GM23338 (cell line): ENCODE results near the gene RYR1. TPM values are rescaled to one million over a fixed set of nuclear protein-coding genes. Genes with fewer than 3 reads are reported as not detected.

Experiments used
- ATAC-seq: fragments of 200-7000 bp; cut with Tn5 transposase; 3 replicates; pipeline ENCODE4 v1.9.1; 2020
- DNase-seq: peaks from one replicate; pipeline ENCODE4 v3.0.0-alpha.2; 2015; ENCODE audit warnings: low spot score
- H2AFZ ChIP-seq: fragments of 200-600 bp; sonication (generic); 2 replicates; pipeline ENCODE4 v1.8.0; 2016; ENCODE audit warnings: antibody characterized with exemption, mild to moderate bottlenecking, moderate library complexity
- H3F3A ChIP-seq: fragments of 200-600 bp; sonication (generic); replicated peaks from 2 replicates; pipeline ENCODE4 v1.8.0; 2017; ENCODE audit warnings: antibody characterized with exemption, mixed run types, low read depth
- H3K27ac ChIP-seq: fragments of 200-600 bp; sonication (generic); 2 replicates; pipeline ENCODE4 v1.6.1; 2016; ENCODE audit warnings: low read depth
- H3K27me3 ChIP-seq: fragments of 200-600 bp; sonication (generic); 2 replicates; pipeline ENCODE4 v1.8.0; 2016; ENCODE audit warnings: mild to moderate bottlenecking, mixed run types, moderate library complexity; ENCODE audit not compliant: insufficient read depth
- H3K36me3 ChIP-seq: fragments of 200-600 bp; sonication (generic); 2 replicates; pipeline ENCODE4 v1.8.0; 2016; ENCODE audit warnings: mild to moderate bottlenecking; ENCODE audit not compliant: insufficient read depth
- H3K4me1 ChIP-seq: fragments of 200-600 bp; sonication (generic); 2 replicates; pipeline ENCODE4 v1.8.0; 2016; ENCODE audit warnings: mild to moderate bottlenecking, moderate library complexity; ENCODE audit not compliant: insufficient read depth
- H3K4me2 ChIP-seq: fragments of 200-600 bp; sonication (generic); 2 replicates; pipeline ENCODE4 v1.7.1; 2017; ENCODE audit warnings: mixed run types
- H3K4me3 ChIP-seq: fragments of 200-600 bp; sonication (generic); 2 replicates; pipeline ENCODE4 v1.6.1; 2016; ENCODE audit warnings: mixed run types
- H3K79me2 ChIP-seq: fragments of 200-600 bp; sonication (generic); replicated peaks from 2 replicates; pipeline ENCODE4 v1.8.0; 2017; ENCODE audit warnings: mild to moderate bottlenecking; ENCODE audit not compliant: insufficient read depth
- H3K9me2 ChIP-seq: fragments of 200-600 bp; sonication (generic); 2 replicates; pipeline ENCODE4 v1.8.0; 2017; ENCODE audit not compliant: insufficient read depth
- H4K20me1 ChIP-seq: fragments of 200-600 bp; sonication (generic); replicated peaks from 2 replicates; pipeline ENCODE4 v1.8.0; 2017; ENCODE audit warnings: mild to moderate bottlenecking; ENCODE audit not compliant: insufficient read depth
- H3K27ac Mint-ChIP-seq: 2 replicates; pipeline ENCODE4 v1.8.0; 2020; ENCODE audit warnings: inconsistent platforms, mild to moderate bottlenecking, moderate library complexity, mixed read lengths
- H3K27me3 Mint-ChIP-seq: 3 replicates; pipeline ENCODE4 v1.8.0; 2022; ENCODE audit warnings: low read depth, mild to moderate bottlenecking, moderate library complexity, mixed read lengths, inconsistent platforms; ENCODE audit not compliant: insufficient read depth, poor library complexity
- H3K36me3 Mint-ChIP-seq: 3 replicates; pipeline ENCODE4 v1.8.0; 2021; ENCODE audit warnings: low read depth, mild to moderate bottlenecking, inconsistent platforms, moderate library complexity, mixed read lengths
- H3K4me1 Mint-ChIP-seq: 3 replicates; pipeline ENCODE4 v1.8.0; 2020; ENCODE audit warnings: mild to moderate bottlenecking, inconsistent platforms, mixed read lengths
- H3K4me3 Mint-ChIP-seq: 3 replicates; pipeline ENCODE4 v1.8.0; 2021; ENCODE audit warnings: moderate library complexity, mild to moderate bottlenecking, inconsistent platforms, mixed read lengths
- H3K9me3 Mint-ChIP-seq: 3 replicates; pipeline ENCODE4 v1.8.0; 2020; ENCODE audit warnings: moderate library complexity, mild to moderate bottlenecking, inconsistent platforms, mixed read lengths
- CREB1 ChIP-seq: fragments of 250-450 bp; sonication (Bioruptor Pico); IDR thresholded peaks from 2 replicates; pipeline ENCODE4 v1.5.0; 2020; ENCODE audit warnings: low read depth, mild to moderate bottlenecking, moderate library complexity
- NANOG ChIP-seq: IDR thresholded peaks from 2 replicates; pipeline ENCODE4 v1.6.1; 2016; ENCODE audit warnings: antibody characterized with exemption, borderline replicate concordance
- polyA plus RNA-seq: library from polyadenylated mRNA; unstranded; fragments of >200 nt; fragmentation: Nextera tagmentation; extraction: Ambion mirVana; gene quantifications from 2 replicates; pipeline ENCODE4 v1.2.1, GENCODE V29; 2016
- total RNA-seq: library from RNA; depleted of rRNA; stranded (reverse); fragments of >200 nt; shearing (Covaris generic); gene quantifications from 2 replicates; pipeline ENCODE4 v1.2.3, GENCODE V29; 2014
- TF ChIP-seq, protein P1 (sequence below): fragments of 250-450 bp; sonication (Bioruptor Pico); IDR thresholded peaks from 2 replicates; pipeline ENCODE4 v1.5.0; 2020; ENCODE audit warnings: mild to moderate bottlenecking, moderate library complexity
- TF ChIP-seq, protein P2 (sequence below): IDR thresholded peaks from 2 replicates; pipeline ENCODE4 v1.6.1; 2016; ENCODE audit warnings: antibody characterized with exemption

Gene RYR1
- total and polyA plus RNA-seq, 2 experiments from 2014 or later: 4.0 to 26.7 TPM

DNA sequence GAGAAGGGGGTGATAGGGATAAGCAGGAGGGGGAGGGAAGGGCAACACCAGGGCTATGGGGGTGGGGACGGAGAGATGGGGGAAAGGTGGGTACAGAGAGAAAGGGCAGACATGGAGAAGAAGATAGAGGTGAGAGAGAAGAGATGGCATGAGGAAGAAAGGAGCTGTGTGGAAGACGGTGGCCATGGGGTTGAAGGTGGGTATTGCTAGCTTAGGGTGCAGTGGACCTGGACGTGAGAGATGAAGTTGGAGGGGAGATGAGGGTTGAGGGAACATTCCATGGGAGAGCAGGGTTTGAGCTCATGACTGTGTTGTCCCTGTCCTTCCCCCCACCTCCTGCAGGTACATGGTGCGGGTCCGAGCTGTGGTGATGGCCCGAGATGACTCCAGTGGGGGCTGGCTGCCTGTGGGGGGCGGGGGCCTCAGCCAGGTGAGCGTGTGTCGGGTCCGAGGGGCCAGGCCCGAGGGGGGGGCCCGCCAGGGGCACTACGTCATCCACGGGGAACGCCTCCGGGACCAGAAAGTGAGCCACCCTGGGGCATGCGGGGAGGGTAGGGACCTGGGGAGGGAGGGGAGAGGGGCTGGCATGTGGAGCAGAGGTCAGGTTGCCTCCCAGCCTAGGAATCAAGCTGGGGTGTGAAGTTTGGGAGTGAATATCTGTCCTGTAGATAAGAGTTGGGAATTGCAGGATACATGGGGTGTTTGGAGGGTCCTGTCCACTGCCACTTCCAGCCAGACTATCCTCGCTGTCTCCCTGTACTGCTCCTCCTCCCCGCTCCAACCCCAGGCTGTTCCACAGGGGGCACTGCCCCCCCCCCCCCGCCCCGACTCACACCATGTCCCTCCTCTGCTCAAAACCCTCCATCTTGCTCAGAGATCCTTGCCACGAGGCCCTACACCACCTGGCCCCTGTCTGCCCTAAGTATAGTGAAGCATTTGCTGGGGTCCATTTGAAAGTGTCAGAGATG lies 43.2 kb upstream of the RYR1 start (continued):
- TF ChIP-seq, protein P1, sequence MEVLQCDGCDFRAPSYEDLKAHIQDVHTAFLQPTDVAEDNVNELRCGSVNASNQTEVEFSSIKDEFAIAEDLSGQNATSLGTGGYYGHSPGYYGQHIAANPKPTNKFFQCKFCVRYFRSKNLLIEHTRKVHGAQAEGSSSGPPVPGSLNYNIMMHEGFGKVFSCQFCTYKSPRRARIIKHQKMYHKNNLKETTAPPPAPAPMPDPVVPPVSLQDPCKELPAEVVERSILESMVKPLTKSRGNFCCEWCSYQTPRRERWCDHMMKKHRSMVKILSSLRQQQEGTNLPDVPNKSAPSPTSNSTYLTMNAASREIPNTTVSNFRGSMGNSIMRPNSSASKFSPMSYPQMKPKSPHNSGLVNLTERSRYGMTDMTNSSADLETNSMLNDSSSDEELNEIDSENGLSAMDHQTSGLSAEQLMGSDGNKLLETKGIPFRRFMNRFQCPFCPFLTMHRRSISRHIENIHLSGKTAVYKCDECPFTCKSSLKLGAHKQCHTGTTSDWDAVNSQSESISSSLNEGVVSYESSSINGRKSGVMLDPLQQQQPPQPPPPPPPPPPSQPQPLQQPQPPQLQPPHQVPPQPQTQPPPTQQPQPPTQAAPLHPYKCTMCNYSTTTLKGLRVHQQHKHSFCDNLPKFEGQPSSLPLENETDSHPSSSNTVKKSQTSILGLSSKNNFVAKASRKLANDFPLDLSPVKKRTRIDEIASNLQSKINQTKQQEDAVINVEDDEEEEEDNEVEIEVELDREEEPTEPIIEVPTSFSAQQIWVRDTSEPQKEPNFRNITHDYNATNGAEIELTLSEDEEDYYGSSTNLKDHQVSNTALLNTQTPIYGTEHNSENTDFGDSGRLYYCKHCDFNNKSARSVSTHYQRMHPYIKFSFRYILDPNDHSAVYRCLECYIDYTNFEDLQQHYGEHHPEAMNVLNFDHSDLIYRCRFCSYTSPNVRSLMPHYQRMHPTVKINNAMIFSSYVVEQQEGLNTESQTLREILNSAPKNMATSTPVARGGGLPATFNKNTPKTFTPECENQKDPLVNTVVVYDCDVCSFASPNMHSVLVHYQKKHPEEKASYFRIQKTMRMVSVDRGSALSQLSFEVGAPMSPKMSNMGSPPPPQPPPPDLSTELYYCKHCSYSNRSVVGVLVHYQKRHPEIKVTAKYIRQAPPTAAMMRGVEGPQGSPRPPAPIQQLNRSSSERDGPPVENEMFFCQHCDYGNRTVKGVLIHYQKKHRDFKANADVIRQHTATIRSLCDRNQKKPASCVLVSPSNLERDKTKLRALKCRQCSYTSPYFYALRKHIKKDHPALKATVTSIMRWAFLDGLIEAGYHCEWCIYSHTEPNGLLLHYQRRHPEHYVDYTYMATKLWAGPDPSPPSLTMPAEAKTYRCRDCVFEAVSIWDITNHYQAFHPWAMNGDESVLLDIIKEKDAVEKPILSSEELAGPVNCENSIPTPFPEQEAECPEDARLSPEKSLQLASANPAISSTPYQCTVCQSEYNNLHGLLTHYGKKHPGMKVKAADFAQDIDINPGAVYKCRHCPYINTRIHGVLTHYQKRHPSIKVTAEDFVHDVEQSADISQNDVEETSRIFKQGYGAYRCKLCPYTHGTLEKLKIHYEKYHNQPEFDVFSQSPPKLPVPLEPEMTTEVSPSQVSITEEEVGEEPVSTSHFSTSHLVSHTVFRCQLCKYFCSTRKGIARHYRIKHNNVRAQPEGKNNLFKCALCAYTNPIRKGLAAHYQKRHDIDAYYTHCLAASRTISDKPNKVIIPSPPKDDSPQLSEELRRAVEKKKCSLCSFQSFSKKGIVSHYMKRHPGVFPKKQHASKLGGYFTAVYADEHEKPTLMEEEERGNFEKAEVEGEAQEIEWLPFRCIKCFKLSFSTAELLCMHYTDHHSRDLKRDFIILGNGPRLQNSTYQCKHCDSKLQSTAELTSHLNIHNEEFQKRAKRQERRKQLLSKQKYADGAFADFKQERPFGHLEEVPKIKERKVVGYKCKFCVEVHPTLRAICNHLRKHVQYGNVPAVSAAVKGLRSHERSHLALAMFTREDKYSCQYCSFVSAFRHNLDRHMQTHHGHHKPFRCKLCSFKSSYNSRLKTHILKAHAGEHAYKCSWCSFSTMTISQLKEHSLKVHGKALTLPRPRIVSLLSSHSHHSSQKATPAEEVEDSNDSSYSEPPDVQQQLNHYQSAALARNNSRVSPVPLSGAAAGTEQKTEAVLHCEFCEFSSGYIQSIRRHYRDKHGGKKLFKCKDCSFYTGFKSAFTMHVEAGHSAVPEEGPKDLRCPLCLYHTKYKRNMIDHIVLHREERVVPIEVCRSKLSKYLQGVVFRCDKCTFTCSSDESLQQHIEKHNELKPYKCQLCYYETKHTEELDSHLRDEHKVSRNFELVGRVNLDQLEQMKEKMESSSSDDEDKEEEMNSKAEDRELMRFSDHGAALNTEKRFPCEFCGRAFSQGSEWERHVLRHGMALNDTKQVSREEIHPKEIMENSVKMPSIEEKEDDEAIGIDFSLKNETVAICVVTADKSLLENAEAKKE (CRISPR knock-in tag): no peak

DNA sequence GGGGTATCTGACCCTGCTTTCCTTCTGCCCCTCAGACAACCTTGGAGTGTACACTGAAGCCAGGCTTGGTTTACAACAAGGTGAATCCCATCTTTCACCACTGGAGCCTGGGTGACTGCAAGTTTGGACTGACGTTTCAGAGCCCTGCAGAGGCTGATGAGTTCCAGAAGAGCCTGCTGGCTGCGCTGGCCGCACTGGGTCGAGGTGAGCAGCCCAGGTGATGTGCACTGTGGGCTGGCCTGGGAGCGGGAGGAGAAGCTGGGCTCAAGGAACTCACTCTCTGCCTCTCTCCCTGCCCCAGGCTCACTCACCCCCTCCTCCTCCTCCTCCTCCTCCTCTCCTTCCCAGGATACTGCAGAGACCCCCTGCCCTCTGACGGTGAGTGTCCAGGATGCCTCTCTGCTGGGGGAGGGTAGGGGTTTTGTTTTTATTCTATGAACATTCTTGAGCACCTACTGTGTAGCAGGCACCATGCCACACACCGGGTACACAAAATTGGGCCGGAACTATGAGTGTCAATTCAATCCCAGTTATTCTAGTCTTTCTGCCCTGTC lies 41.5 kb upstream of the RYR1 start:
- Mint-ChIP-seq H3K4me3 (peak overlapping the region; percentile 23; the same call in 1 of the 3 replicates), H3K27me3 (peaks cover 45% of the 10 kb centered on the region), H3K27ac (no peak overlapping the region), H3K4me1 (peaks cover 47% of the 10 kb centered on the region), H3K9me3 (peaks cover 4% of the 10 kb centered on the region; the same call in 1 of the 3 replicates), H3K36me3 (peaks cover 45% of the 10 kb centered on the region)
- peaks cover 3% of the 10 kb centered on the region; the same call in 1 of the 2 replicates for H3K36me3 ChIP-seq
- peaks cover 25% of the 10 kb centered on the region for H3K27me3 ChIP-seq
- peaks cover 14% of the 10 kb centered on the region for H3K4me1 ChIP-seq
- H3K9me2 ChIP-seq: peaks cover 6% of the 10 kb centered on the region; the same call in 1 of the 2 replicates
- ATAC-seq: no peak
- no peak for DNase-seq
- peaks cover 10% of the 10 kb centered on the region for H3K79me2 ChIP-seq
- no peak overlapping the region for H3K4me3 ChIP-seq
- no peak overlapping the region for H3K4me2 ChIP-seq
- peaks cover 3% of the 10 kb centered on the region; the same call in 1 of the 2 replicates for H4K20me1 ChIP-seq
- H3F3A ChIP-seq: peaks cover 17% of the 10 kb centered on the region
- no peak overlapping the region for H2AFZ ChIP-seq
- no peak overlapping the region for H3K27ac ChIP-seq
- TF ChIP-seq, protein P1 (CRISPR knock-in tag): no peak
- no peak for TF ChIP-seq CREB1 (CRISPR knock-in tag)
- TF ChIP-seq NANOG: no peak
- TF ChIP-seq, protein P2, sequence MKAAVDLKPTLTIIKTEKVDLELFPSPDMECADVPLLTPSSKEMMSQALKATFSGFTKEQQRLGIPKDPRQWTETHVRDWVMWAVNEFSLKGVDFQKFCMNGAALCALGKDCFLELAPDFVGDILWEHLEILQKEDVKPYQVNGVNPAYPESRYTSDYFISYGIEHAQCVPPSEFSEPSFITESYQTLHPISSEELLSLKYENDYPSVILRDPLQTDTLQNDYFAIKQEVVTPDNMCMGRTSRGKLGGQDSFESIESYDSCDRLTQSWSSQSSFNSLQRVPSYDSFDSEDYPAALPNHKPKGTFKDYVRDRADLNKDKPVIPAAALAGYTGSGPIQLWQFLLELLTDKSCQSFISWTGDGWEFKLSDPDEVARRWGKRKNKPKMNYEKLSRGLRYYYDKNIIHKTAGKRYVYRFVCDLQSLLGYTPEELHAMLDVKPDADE: no peak
